ENCODE results near the gene GPX1.
"Not testable (repeated sequence)": the region's sequence is repeated elsewhere in the genome, so short reads cannot be mapped to it uniquely, and the experiment has no call there.

Gene GPX1

DNA sequence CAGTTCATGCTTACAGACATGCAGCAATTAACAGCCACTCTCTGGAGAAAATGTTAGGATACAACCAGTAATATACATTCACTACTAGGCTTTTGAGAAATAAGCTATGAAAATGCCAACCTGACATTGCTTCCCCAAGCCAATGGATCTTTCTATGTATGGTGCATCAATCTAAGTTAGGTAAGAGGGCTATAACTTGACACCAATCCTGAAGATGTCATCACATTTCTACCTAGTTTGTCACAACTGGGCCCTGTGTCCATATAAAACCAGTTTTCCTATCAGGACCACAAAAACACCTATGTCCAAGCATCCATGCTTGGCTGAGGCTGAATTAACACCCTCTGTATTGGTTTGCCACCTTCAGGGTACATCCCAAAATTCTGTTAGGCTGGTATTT lies 13.8 kb upstream of the GPX1 start:
- Histone ChIP-seq H3K27me3 (no peaks in the 10 kb centered on the region), H3K27ac (peak overlapping the region; percentile 41), H3K36me3 (peaks cover 71% of the 10 kb centered on the region), H3K4me1 (ENCODE audit: control insufficient read depth in 1 of 2, insufficient read depth in 1 of 2, low read depth in 1 of 2, low read length in 1 of 2) (peaks cover 6% of the 10 kb centered on the region in 2 experiments), H3K9me3 (no peaks in the 10 kb centered on the region), H3K4me3 (ENCODE audit: low read depth in 1 of 2, low read length in 1 of 2) (no peak overlapping the region)
- TF ChIP-seq, protein P1, sequence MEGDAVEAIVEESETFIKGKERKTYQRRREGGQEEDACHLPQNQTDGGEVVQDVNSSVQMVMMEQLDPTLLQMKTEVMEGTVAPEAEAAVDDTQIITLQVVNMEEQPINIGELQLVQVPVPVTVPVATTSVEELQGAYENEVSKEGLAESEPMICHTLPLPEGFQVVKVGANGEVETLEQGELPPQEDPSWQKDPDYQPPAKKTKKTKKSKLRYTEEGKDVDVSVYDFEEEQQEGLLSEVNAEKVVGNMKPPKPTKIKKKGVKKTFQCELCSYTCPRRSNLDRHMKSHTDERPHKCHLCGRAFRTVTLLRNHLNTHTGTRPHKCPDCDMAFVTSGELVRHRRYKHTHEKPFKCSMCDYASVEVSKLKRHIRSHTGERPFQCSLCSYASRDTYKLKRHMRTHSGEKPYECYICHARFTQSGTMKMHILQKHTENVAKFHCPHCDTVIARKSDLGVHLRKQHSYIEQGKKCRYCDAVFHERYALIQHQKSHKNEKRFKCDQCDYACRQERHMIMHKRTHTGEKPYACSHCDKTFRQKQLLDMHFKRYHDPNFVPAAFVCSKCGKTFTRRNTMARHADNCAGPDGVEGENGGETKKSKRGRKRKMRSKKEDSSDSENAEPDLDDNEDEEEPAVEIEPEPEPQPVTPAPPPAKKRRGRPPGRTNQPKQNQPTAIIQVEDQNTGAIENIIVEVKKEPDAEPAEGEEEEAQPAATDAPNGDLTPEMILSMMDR (IDR thresholded peaks at IDR 0.05), result no peak

DNA sequence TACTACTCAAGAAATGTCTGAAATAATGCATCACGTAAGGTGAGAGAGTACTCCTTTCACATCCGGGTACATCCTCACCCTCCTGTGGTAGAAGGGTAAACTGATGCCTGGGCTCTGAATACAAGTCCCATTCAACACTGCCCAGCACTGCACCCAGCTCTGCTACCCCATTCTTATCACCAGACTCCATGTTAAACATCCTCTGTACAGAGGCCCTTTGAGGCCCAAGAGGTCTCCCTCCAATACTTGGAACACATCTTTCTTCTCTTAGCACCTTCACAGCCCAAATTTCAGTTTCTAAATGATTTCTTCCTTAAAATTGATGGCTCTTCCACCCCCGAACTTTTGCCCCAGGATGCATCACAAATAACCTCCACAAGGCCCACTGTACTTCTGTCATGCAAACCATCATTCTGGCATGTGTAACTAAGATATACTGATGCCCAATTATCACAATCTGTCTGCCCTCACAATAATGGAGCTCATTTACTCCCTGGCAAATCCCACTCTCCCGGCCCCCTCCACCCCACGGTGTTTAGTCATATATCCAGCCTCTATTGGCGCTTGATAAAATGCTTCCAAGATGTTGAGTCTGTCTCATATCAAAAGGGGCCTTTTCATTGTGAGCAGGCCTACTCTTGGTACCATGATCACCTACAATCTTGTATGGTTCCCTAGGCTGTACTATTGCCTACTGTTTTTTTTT lies 12.6 kb upstream of the GPX1 start:
- TF ChIP-seq, protein P1 (IDR thresholded peaks at IDR 0.05), result no peak
- Histone ChIP-seq H3K4me1 (ENCODE audit: control insufficient read depth in 1 of 2, insufficient read depth in 1 of 2, low read depth in 1 of 2, low read length in 1 of 2) (peaks cover 6% of the 10 kb centered on the region in 2 experiments), H3K4me3 (ENCODE audit: low read depth in 1 of 2, low read length in 1 of 2) (no peak overlapping the region), H3K36me3 (peaks cover 83% of the 10 kb centered on the region), H3K9me3 (no peaks in the 10 kb centered on the region), H3K27ac (peak overlapping the region; percentile 51), H3K27me3 (no peaks in the 10 kb centered on the region)

DNA sequence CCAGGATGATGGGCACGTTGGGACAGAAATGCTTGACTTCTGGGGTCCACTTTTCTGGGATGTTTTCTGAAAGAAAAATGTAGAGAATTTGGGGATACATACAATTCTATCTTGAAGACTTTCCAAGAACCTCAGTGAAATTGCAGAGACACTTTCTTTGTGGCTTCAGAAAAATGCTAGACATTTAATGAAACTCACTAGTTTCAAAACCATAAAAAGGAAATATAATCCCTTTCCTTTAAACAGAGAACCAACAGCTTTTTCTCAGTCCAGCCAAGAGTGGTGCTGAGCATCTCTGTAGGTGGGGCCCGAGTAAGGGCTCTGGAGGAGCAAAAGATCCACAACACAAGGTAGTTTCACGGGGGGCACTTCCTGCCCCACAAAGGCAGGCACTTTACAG lies 4.4 kb upstream of the GPX1 start:
- Histone ChIP-seq H3K9me3 (no peaks in the 10 kb centered on the region), H3K27ac (peak overlapping the region; percentile 52), H3K4me3 (ENCODE audit: low read depth in 1 of 2, low read length in 1 of 2) (no peak overlapping the region), H3K27me3 (no peaks in the 10 kb centered on the region), H3K36me3 (peaks cover 88% of the 10 kb centered on the region), H3K4me1 (ENCODE audit: control insufficient read depth in 1 of 2, insufficient read depth in 1 of 2, low read depth in 1 of 2, low read length in 1 of 2) (peaks cover 16 to 17% of the 10 kb centered on the region in 2 experiments)
- TF ChIP-seq, protein P1 (IDR thresholded peaks at IDR 0.05), result no peak

DNA sequence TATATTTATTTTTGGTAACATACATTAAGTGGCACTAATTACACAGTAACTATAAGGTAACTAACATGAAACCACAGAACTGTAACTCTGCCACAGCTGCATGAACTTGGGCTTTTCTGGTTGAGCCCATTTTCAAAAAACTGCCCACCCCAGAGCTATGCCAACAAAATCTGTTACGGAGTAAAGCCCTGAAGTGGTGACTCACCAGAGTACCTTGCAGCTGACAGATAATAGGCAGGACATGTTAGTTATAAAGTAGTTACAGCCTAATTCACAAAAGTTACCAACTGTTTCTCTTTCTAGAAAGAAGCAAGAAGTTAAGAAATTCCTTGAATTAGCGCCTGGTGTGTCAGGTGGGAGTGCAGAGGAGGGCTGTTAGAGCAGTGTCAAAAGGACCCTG lies 1.5 kb upstream of the GPX1 start:
- Histone ChIP-seq H3K4me1 (ENCODE audit: control insufficient read depth in 1 of 2, insufficient read depth in 1 of 2, low read depth in 1 of 2, low read length in 1 of 2) (peaks cover 32 to 33% of the 10 kb centered on the region in 2 experiments), H3K36me3 (peaks cover 70% of the 10 kb centered on the region), H3K4me3 (ENCODE audit: low read depth in 1 of 2, low read length in 1 of 2) (no peak overlapping the region), H3K27me3 (no peaks in the 10 kb centered on the region), H3K27ac (peak overlapping the region; percentile 89), H3K9me3 (no peaks in the 10 kb centered on the region)
- TF ChIP-seq, protein P1 (IDR thresholded peaks at IDR 0.05), result no peak

DNA sequence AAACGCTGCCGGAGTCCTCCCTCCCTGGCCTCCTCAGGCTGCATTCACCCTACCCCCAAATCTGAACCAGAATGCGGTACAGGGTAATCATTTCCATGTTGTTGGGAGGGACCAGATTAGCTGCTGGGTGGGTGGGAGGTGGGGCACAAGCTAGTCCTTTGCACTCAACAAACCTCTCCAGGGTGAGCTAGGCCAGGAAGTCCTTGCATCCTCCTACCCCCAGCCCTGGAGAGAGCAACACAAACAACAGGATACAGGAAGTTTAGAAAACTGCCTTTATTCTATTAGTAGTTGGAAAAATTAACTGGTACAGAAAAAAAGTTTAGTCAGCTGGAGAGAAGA lies 702 bp upstream of the GPX1 start:
- H3K27me3 ChIP-seq, result no peaks in the 10 kb centered on the region
- TF ChIP-seq, protein P1 (IDR thresholded peaks at IDR 0.05), result no peak
- no peak overlapping the region for H3K4me3 ChIP-seq (ENCODE audit: low read depth in 1 of 2, low read length in 1 of 2)
- peaks cover 32 to 33% of the 10 kb centered on the region in 2 experiments for H3K4me1 ChIP-seq (ENCODE audit: control insufficient read depth in 1 of 2, insufficient read depth in 1 of 2, low read depth in 1 of 2, low read length in 1 of 2)
- no peaks in the 10 kb centered on the region for H3K9me3 ChIP-seq
- peaks cover 63% of the 10 kb centered on the region for H3K36me3 ChIP-seq
- H3K27ac ChIP-seq, result peak overlapping the region; percentile 89

DNA sequence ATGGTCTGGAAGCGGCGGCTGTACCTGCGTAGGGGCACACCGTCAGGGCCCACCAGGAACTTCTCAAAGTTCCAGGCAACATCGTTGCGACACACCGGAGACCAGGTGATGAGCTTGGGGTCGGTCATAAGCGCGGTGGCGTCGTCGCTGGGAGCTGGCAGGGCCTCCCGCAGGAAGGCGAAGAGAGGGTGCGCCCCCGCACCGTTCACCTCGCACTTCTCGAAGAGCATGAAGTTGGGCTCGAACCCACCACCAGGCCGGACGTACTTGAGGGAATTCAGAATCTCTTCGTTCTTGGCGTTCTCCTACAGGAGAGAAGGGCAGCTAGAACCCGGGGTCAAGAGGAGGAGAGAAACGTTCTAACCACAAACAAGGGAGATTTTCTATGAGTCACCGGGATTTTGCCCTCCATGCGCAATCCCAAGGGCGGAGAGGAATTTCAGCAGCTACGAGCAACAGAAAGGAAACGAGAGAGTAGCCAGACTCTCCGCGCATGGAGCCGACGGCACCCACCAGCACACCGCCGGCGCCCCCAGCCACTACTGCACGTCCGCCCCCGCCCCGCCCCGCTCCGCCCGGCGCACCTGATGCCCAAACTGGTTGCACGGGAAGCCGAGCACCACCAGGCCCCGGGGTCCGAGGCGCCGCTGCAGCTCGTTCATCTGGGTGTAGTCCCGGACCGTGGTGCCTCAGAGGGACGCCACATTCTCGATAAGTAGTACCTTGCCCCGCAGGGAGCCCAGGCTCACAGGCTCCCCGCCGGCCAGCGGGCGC lies 523 bp downstream of the GPX1 start:
- Histone ChIP-seq H3K36me3 (peaks cover 50% of the 10 kb centered on the region), H3K4me1 (ENCODE audit: control insufficient read depth in 1 of 2, insufficient read depth in 1 of 2, low read depth in 1 of 2, low read length in 1 of 2) (peaks cover 36 to 38% of the 10 kb centered on the region in 2 experiments), H3K27ac (peak overlapping the region; percentile 89), H3K4me3 (ENCODE audit: low read depth in 1 of 2, low read length in 1 of 2) (peak overlapping the region; percentile 65 to 68)
- not testable (repeated sequence) for H3K27me3 ChIP-seq, H3K9me3 ChIP-seq

DNA sequence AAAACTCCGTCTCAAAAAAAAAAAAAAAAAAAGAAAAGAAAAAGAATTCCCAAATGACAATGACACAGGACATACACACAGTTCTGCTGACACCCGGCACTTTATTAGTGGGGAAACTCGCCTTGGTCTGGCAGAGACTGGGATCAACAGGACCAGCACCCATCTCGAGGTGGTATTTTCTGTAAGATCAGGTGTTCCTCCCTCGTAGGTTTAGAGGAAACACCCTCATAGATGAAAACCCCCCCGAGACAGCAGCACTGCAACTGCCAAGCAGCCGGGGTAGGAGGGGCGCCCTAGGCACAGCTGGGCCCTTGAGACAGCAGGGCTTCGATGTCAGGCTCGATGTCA lies 1.1 kb downstream of the GPX1 start:
- peak overlapping the region; percentile 89 for H3K27ac ChIP-seq
- H3K4me1 ChIP-seq (ENCODE audit: control insufficient read depth in 1 of 2, insufficient read depth in 1 of 2, low read depth in 1 of 2, low read length in 1 of 2), result peaks cover 42 to 44% of the 10 kb centered on the region in 2 experiments
- not testable (repeated sequence) for H3K27me3 ChIP-seq, H3K9me3 ChIP-seq
- peaks cover 45% of the 10 kb centered on the region for H3K36me3 ChIP-seq
- peak overlapping the region; percentile 65 to 68 for H3K4me3 ChIP-seq (ENCODE audit: low read depth in 1 of 2, low read length in 1 of 2)
